WERI-Rb-1 (cell line): ENCODE measurements around the gene ITGAX.

Experiments used
- DNase-seq: peaks from one replicate; pipeline ENCODE4 v3.0.0-alpha.2; 2020
- H3K27ac ChIP-seq: fragments of 250-450 bp; sonication (Bioruptor Pico); 2 replicates; pipeline ENCODE4 v1.5.1; 2020; ENCODE audit warnings: mild to moderate bottlenecking, moderate library complexity
- H3K27me3 ChIP-seq: fragments of 250-450 bp; sonication (Bioruptor Pico); 2 replicates; pipeline ENCODE4 v1.5.1; 2021; ENCODE audit warnings: mild to moderate bottlenecking, low read depth, moderate library complexity; ENCODE audit not compliant: insufficient read depth, severe bottlenecking
- H3K36me3 ChIP-seq: fragments of 250-450 bp; sonication (Bioruptor Pico); 2 replicates; pipeline ENCODE4 v1.5.1; 2020; ENCODE audit warnings: mild to moderate bottlenecking, moderate library complexity
- H3K4me3 ChIP-seq: 2 replicates; pipeline ENCODE4 v1.5.1; 2011; ENCODE audit warnings: low read depth, mild to moderate bottlenecking, control low read depth, low read length
- H3K9me3 ChIP-seq: fragments of 250-450 bp; sonication (Bioruptor Pico); 2 replicates; pipeline ENCODE4 v1.5.1; 2021; ENCODE audit warnings: mild to moderate bottlenecking, moderate library complexity; ENCODE audit not compliant: severe bottlenecking
- TF ChIP-seq, protein P1 (sequence below): IDR thresholded peaks from 2 replicates; pipeline ENCODE4 v1.5.1; 2011; ENCODE audit warnings: low read depth, mild to moderate bottlenecking, control low read depth, inconsistent platforms, low read length

The ITGAX gene

DNA sequence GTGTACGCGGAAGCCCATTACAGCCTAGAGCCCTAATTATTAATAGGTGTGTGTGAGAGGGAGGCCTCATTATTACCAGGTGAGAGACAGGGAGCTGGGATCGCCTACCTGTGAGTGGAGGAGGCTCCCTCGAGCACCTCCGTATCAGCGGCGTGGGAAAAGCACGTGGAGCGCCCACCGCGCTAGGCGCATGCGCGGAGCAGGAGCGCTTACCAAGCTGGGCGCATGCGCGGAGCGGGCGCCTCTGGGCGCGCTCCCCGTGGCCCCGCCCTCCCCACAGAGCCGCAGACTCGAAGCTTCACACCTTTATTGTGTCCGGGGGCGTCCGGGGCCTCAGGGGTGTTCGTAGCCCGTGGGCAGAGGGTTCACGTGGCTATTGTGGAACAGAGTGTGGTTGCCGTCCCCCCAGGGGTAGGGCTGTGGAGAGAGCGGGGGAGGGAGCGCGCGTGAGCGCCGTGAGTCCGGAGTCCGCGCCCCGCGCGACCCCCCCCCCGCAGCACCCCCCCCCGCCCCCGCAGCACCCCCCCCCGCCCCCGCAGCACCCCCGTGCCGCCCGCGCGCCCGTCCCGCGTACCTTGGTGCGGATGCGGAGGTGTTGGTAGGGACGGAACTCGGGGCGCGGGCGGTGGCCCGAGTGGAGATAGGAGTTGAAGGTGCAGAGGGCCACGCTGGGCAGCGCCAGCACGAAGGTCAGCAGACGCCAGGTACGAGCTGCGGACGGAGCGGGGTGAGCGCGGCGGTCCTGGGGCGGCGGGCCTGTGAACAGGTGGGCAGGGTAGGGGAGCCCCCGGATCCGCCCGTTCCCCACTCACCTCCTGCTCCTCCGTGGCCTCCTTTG is 72.7 kb downstream of the ITGAX start:
- no peaks in the 10 kb centered on the region for H3K36me3 ChIP-seq
- H3K9me3 ChIP-seq = no peaks in the 10 kb centered on the region
- H3K27me3 ChIP-seq = peaks cover 9% of the 10 kb centered on the region
- H3K27ac ChIP-seq = no peak overlapping the region
- H3K4me3 ChIP-seq = no peak overlapping the region
- TF ChIP-seq, protein P1, sequence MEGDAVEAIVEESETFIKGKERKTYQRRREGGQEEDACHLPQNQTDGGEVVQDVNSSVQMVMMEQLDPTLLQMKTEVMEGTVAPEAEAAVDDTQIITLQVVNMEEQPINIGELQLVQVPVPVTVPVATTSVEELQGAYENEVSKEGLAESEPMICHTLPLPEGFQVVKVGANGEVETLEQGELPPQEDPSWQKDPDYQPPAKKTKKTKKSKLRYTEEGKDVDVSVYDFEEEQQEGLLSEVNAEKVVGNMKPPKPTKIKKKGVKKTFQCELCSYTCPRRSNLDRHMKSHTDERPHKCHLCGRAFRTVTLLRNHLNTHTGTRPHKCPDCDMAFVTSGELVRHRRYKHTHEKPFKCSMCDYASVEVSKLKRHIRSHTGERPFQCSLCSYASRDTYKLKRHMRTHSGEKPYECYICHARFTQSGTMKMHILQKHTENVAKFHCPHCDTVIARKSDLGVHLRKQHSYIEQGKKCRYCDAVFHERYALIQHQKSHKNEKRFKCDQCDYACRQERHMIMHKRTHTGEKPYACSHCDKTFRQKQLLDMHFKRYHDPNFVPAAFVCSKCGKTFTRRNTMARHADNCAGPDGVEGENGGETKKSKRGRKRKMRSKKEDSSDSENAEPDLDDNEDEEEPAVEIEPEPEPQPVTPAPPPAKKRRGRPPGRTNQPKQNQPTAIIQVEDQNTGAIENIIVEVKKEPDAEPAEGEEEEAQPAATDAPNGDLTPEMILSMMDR = no peak
- DNase-seq = no peak

DNA sequence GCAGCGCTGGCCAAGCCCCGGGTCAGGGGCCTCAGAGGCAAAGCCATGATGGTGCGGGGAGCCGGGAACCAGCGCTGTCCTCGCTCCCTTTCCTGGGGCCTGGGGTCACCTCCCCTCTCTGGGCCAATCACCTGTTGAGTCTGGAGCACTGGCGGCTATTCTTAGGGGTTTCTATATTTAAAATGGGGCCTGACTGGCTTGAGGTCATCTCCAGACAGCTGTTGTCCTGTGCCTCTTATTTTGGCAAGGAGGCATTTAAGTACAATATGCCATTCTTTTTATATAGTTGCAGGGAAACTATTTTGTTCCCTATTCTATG is 73.3 kb downstream of the ITGAX start, which contains the start of gene COX6A2:
COX6A2 (minus strand) TSS at position 82 of the 319 bp plus-strand sequence; CDS start at position 47, 35 bp downstream.
- DNase-seq = no peak
- Histone ChIP-seq H3K4me3 (no peak within 1 kb of the TSS), H3K9me3 (no peaks in the 10 kb centered on the region), H3K27me3 (peaks cover 4% of the 10 kb centered on the region), H3K36me3 (no peaks in the 10 kb centered on the region), H3K27ac (no peak within 1 kb of the TSS)
- TF ChIP-seq, protein P1 = no peak

DNA sequence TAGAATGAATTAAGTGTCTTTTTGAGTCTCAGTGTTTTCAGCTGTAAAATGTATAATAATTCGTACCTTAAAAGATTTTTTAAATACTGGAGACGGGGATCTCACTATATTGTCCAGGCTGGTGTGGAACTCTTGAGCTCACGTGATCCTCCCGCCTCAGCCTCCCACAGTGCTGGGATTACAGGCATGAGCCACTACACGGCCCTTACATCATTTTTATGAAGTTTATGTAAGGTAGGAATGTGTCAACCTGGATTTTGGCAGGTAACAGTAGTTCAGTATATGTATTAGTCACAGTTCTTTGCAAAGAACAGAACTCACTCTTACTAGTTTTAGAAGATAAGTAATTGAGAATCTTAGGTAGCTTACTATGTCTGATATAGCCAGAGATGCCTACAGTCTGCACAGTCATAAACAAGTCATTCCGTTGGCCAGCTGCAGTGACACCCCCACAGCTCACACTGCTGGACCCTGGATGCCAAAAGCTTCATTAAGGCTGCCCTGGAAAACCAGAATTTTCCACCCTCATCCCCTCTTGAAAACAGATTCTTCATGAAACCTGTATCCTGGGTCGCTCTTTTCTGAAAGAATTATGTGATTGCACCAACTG is 73.8 kb downstream of the ITGAX start:
- H3K9me3 ChIP-seq = no peaks in the 10 kb centered on the region
- H3K27ac ChIP-seq = no peak overlapping the region
- TF ChIP-seq, protein P1 = no peak
- H3K4me3 ChIP-seq = no peak overlapping the region
- H3K27me3 ChIP-seq = peaks cover 3% of the 10 kb centered on the region
- no peaks in the 10 kb centered on the region for H3K36me3 ChIP-seq
- no peak for DNase-seq

DNA sequence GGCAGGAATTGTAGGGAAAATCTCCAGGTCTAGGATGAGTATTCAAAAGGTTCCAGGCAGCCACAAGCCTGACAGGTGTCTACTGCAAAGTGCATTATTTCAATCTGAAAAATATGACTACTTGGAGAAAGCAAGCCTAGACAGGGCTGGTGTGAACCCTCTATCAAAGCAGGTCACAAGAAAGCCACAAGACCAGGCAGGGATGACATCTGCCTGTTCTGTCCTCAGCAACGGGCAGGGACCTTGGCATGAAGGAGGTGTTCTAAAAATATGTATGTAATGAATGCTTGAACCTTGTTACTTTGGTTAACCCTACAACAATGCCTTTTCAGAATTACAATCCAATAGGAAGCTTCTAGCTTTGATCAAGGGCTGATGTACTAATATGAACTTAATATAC is 74.3 kb downstream of the ITGAX start:
- H3K27me3 ChIP-seq = peaks cover 3% of the 10 kb centered on the region
- TF ChIP-seq, protein P1 = no peak
- no peaks in the 10 kb centered on the region for H3K36me3 ChIP-seq
- H3K27ac ChIP-seq = no peak overlapping the region
- no peaks in the 10 kb centered on the region for H3K9me3 ChIP-seq
- no peak overlapping the region for H3K4me3 ChIP-seq
- DNase-seq = no peak

DNA sequence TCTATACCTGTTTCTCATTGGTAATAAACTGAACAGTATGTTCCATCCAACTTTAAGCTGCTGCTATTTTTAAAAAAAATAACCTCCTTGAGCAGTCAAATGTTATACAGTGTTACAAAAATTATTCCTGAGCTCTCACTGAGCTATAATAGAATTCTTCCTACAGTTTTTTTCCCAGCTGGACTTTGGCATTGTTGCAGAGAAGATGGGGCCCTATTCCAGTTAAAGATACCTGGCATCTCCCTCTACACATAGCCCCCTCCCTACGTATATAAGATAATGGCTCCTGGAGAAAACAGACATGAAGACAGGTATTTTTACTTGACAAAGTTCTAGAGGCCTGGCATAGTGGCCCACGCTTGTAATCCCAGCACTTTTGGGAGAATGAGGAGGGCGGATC is 74.8 kb downstream of the ITGAX start:
- no peak for DNase-seq
- TF ChIP-seq, protein P1 = no peak
- Histone ChIP-seq H3K9me3 (no peaks in the 10 kb centered on the region), H3K4me3 (no peak overlapping the region), H3K27me3 (peaks cover 3% of the 10 kb centered on the region), H3K36me3 (no peaks in the 10 kb centered on the region), H3K27ac (no peak overlapping the region)
